Measurements from ENCODE around the gene TNF.
"Not testable (repeated sequence)": the region's sequence is repeated elsewhere in the genome, so short reads cannot be mapped to it uniquely, and the experiment has no call there.

The TNF gene

GRCh38 chr6:31544676-31545075 is 30.7 kb upstream of the TNF start:
- DNase-seq (ENCODE audit: low read depth in 3 of 3) = no peak

DNA sequence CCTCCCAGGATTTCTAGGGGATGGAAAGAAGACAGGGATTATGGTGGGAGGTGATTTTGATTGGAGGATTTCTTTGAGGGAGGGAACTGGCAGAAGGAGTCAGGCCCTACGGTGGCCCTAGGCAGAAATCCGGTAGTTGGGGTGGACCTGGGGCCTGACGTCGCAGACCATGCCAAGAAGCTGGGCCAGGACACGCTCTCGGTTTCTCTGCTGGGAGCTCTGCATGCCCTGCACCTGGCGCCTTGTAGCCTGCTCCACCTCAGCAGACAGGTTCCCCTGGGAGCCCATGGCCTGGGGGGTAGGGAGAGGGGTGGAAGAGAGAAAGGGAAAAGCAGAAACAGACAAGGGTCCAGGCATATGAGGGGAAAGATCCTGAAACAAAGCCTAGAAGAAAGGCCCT is 30.1 kb upstream of the TNF start:
- no peak for DNase-seq (ENCODE audit: low read depth in 3 of 3)

GRCh38 chr6:31546339-31546957 is 28.9 kb upstream of the TNF start, which contains the start of gene ATP6V1G2:
Gene ATP6V1G2, minus strand, starts transcription at chr6:31546608. Its CDS starts 49 bp downstream, at chr6:31546559.
- DNase-seq (ENCODE audit: low read depth in 3 of 3) = peak; percentile 73 to 89 (median 81)

DNA sequence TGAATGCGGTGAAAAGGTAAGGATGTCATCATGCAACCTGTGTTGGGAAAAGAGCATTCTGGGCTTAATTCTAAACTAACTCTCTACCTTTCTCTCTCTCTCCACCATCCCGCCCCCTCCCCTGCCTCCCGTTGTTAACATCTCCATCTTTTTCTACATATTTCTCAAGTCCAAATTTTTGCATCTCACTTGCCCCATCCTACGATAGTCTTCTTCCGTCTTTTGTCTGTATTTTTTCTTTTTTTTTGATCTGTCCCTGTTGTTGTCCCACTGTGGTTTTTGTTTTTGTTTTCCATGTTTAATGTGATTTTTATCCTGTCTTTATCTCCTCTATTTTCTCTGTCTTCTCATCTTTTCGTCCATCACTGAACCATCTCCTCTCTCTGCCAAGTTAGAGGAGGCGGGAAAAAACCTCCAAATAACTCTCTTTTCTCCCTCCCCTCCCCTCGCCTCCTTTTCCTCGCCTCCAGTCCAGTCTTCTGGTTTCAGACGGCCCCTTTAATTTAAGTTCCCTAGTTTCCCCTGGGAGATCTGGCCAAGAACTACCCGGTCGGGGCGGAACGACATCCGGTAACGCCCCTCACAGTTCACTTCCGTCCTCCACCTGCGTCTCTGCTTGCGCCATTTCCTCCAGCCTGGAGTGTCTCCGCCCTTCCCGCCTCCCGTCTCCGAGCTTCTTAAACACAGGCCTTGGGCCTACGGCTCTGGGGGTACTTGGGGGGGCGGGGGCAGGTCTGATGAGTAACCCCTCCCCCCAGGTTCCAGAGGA is 28.2 kb upstream of the TNF start, which contains the start of gene NFKBIL1:
Gene NFKBIL1, plus strand, starts transcription at position 651 of the 769 bp plus-strand sequence. Its CDS starts 87 bp downstream, at position 738.
- DNase-seq (ENCODE audit: low read depth in 3 of 3) = peak; percentile 82 to 92 (median 88)

DNA sequence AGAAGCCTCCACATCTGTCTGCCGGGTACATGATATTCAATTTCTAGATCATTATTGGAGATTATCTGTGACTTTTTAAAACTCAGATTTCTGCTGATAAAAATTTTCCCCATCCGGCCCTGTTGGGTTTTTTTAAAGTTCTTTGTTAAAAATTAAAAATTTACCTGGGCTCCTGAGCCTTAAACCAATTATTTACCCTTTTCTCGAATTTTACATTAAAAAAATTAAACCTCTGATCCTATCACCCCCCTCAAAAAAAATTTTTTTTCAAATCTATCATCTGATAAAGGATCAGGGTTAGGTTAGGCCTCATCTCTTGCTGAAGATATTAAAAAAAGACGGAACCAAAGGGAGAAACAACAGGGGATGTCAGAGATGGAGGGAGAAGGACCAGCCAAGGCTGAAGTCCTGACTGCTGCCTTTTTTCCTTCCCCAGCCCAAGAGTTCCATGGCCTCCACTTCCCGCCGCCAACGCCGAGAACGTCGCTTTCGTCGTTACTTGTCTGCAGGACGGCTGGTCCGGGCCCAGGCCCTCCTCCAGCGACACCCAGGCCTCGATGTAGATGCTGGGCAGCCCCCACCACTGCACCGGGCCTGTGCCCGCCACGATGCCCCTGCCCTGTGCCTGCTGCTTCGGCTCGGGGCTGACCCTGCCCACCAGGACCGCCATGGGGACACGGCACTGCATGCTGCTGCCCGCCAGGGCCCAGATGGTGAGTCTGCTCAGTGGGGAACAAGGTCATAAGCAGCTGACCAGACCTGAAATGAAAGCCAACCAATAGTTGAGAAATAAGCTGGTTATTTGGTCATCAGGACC is 27.4 kb upstream of the TNF start:
- DNase-seq (ENCODE audit: low read depth in 3 of 3) = no peak

- no peak for DNase-seq (ENCODE audit: low read depth in 3 of 3)
These were observed 26.9 kb upstream of the TNF start for GRCh38 chr6:31548544-31548873.

GRCh38 chr6:31551371-31551770 is 24.0 kb upstream of the TNF start:
- DNase-seq (ENCODE audit: low read depth in 3 of 3) = not testable (repeated sequence)

- no peak for DNase-seq (ENCODE audit: low read depth in 3 of 3)
These were observed 19.1 kb upstream of the TNF start for GRCh38 chr6:31556307-31556706.

GRCh38 chr6:31557443-31558317 is 17.7 kb upstream of the TNF start:
- DNase-seq (ENCODE audit: low read depth in 3 of 3) = no peak

DNA sequence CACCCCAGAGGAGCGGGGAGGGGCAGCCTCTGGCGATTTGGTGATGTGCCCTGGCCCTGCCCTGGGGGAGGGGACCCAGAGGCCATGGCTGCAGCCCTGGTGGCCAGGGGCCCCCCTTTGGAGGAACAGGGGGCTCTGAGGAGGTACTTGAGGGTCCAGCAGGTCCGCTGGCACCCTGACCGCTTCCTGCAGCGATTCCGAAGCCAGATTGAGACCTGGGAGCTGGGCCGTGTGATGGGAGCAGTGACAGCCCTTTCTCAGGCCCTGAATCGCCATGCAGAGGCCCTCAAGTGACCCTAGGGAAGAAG is 17.1 kb upstream of the TNF start:
- no peak for DNase-seq (ENCODE audit: low read depth in 3 of 3)

GRCh38 chr6:31558631-31559500 is 16.5 kb upstream of the TNF start:
- DNase-seq (ENCODE audit: low read depth in 3 of 3) = no peak

GRCh38 chr6:31559606-31559957 is 15.8 kb upstream of the TNF start:
- no peak for DNase-seq (ENCODE audit: low read depth in 3 of 3)

- no peak for DNase-seq (ENCODE audit: low read depth in 3 of 3)
These were observed 15.2 kb upstream of the TNF start for GRCh38 chr6:31559958-31560696.

DNA sequence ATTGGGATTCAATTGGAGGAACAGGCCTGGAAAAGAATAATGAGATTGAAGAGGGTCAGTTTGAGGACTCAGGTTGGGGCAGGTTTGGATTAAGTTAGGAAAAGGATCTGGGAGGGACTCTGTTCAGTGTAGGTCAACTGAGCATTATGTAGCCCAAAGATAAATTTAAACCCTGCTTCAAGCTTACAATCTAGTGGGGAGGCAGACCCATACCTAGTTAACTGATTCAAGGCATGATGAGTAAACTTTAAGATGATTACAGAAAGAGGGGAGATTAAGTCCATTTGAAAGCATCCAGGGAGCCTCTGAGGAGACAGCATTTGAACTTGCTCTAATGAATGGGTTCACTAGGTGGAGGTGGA is 14.7 kb upstream of the TNF start:
- DNase-seq (ENCODE audit: low read depth in 3 of 3) = no peak

- DNase-seq (ENCODE audit: low read depth in 3 of 3) = no peak
These were observed 7.6 kb upstream of the TNF start for GRCh38 chr6:31567531-31568370.

- DNase-seq (ENCODE audit: low read depth in 3 of 3) = no peak
These were observed 6.8 kb upstream of the TNF start for GRCh38 chr6:31568537-31568961.

GRCh38 chr6:31569861-31570536 is 5.4 kb upstream of the TNF start:
- no peak for DNase-seq (ENCODE audit: low read depth in 3 of 3)

- peak in 2 of 3 donors; percentile 75 for DNase-seq (ENCODE audit: low read depth in 3 of 3)
These were observed 3.1 kb upstream of the TNF start, which contains the start of gene LTA for GRCh38 chr6:31572041-31572911. Gene LTA, plus strand, starts transcription at chr6:31572289. Its CDS starts 454 bp downstream, at chr6:31572743.
